ENCODE results near the gene PLK1.

PLK1 gene

GRCh38 chr16:23679986-23680336, 1.3 kb downstream of the PLK1 start:
- DNase-seq (ENCODE audit: low read depth in 2 of 2) = no peak

- DNase-seq (ENCODE audit: low read depth in 2 of 2) = no peak
These were observed 3.5 kb downstream of the PLK1 start for GRCh38 chr16:23682181-23682580.

DNA sequence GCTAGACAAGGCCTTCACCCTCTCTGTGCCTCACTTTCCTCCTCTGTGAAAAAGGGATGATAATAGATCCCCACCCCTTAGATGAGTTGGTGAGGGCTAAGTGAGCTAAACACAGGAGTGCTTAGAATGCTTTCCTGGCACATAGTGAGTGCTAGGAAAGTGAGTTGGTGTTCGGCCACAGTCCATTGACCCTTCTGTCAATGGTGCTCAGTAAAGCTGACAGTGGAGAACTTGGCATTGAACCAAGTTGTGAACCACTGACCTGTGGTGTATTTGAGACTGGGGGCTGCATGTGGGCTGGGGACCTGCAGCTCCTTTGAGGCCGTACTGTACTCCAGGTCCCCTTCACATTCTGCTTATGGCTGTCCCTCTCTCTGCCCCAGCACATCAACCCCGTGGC, 4.8 kb downstream of the PLK1 start:
- DNase-seq (ENCODE audit: low read depth in 2 of 2) = no peak

DNA sequence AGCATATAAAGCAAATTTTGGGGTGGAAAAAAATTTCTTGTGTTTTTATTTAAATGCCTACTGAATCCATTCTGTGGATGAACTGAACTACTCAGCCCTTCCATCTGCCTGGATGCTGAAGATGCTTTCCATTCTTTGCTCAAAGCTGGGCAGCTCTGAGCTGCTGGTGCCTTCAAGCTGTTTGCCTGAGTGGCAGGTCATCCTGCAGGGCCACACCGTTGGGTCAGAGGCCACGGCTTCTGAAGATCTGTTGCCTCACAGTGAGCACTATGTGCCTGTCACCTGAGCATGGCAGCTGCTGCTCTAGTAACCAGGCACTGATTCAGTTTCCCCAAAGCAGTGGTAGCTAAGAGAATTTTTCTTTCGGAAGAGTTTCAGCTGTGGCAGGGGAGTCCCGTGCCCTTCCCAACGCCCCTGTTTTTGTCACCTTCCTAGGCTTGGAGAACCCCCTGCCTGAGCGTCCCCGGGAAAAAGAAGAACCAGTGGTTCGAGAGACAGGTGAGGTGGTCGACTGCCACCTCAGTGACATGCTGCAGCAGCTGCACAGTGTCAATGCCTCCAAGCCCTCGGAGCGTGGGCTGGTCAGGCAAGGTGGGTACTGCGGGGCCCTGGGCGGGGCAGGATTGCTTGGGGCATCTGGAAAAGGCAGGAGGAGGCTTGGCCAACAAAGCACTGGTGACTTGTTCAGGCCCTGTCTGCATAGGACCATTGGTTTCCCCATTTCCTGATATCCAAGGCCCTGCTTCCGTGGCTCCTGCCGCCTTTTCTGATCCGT, 8.5 kb downstream of the PLK1 start:
- no peak for DNase-seq (ENCODE audit: low read depth in 2 of 2)

DNA sequence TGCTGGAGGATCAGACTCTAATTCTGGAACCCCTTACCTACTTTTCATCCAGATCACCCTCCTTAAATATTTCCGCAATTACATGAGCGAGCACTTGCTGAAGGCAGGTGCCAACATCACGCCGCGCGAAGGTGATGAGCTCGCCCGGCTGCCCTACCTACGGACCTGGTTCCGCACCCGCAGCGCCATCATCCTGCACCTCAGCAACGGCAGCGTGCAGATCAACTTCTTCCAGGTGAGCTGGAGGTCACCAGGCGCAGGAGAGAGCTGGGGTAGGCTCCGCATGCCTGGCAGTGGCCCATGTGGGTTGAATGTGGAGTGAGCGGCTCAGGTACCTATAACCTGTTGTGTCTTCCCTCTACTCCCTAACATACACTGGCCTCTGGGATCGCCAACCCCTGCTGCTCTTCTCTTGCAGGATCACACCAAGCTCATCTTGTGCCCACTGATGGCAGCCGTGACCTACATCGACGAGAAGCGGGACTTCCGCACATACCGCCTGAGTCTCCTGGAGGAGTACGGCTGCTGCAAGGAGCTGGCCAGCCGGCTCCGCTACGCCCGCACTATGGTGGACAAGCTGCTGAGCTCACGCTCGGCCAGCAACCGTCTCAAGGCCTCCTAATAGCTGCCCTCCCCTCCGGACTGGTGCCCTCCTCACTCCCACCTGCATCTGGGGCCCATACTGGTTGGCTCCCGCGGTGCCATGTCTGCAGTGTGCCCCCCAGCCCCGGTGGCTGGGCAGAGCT, 10.9 kb downstream of the PLK1 start:
- DNase-seq (ENCODE audit: low read depth in 2 of 2) = no peak

- DNase-seq (ENCODE audit: low read depth in 2 of 2) = no peak
These were observed 12.2 kb downstream of the PLK1 start for GRCh38 chr16:23690771-23691482.

DNA sequence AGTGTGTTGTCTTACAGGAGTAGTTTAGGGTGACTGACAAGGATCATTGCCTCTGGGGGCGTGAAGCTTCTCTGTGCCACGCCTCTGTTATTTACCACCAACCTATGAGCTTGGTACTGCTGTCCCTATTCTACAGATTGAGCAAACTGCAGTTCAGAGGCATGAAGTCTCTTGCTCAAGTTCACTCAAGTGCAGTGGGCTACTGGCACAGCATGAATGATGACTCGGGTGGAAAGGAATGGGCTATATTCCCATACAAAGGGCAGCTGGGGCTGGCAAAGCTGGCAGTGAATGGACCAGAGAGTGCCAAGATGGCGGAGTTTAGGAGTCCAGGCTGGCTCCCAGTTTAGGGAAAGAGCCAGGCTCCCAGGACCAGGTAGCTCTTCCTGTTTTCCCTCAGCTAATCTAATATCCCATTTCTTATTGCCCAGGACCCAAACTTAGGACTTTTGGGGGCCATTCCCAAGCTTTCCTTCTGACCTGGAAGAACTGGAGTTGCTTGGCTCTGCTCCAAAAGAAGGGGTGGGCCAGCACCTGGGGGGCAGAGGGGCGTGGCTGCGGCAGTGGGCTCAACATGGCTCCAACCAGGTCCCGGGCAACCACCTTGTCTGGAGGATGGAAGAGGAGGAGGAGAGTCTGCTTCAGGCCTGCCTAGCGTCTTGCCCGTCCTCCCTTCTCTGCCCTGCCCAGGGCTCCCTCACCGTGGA, 12.9 kb downstream of the PLK1 start:
- no peak for DNase-seq (ENCODE audit: low read depth in 2 of 2)

GRCh38 chr16:23692190-23692837, 13.6 kb downstream of the PLK1 start:
- DNase-seq (ENCODE audit: low read depth in 2 of 2) = no peak

DNA sequence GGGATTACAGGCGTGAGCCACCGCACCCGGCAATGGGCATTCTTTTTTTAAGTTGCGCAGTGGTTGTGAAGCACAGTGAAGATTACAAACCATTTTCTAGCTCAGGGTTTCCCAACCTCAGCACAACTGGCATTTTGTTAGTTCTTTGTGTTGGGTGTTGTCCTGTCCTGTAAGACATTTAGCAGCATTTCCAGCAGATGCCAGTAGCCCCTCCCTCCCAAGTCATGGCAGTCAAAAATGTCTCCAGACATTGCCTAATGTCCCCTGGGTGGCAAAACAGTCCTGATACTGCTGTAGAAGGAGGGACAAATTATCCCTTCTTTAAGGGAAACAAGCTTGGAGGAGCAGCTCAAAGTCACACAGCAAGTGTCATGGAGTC, 15.6 kb downstream of the PLK1 start:
- no peak for DNase-seq (ENCODE audit: low read depth in 2 of 2)

DNA sequence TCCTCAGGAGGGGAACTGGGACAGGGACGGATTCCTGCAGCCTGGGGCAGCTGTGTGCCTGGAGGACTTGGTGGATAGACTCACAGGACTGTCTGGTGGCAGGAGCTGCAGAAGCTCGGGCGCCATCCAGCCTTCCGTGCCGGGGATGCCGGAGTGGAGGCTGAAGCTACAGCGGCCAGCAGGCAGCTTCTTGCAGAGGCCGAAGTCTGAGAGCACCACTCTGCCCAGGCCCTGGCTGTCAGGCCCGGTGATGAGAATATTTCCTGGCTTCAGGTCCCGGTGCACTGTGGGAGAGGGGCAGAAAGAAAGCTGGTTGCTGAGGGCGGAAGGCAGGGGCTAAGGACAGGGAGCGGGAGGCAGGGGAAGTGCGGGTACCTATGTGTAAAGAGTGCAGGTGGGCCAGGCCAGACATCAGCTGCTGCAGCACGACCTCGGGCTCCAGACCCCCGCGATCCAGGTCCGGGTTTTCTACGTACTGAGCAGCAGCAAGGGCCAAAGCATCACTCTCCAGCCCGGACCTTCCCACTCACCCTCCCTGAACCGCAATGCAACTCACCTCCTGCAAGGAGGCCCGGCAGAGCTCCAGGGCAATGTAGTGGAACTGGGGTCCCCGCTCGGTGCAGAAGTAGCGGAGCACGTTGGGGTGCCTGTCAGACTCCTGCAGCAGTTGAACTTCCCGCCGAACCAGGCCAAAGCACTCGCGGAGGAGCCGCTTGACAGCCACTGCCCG, 16.1 kb downstream of the PLK1 start:
- DNase-seq (ENCODE audit: low read depth in 2 of 2) = no peak

DNA sequence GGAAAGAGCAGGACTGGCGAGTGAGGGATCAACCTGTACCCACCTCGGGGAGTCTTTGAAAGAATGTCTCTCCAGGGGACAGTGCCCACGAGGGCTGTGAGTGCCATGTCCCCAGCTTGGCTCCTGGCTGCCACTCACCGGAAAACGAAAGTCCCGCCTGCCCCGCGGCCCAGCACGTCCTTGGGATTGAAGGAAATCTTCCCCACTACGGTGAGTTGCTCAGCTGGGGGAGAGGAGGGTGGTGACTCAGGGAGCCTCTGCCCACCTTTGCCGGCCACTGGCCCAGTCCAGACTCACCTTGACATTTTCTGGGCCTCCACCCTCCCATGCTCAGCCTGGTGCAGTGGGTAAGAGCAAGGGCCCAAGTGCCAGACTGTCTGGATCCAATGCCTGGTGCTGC, 17.1 kb downstream of the PLK1 start:
- no peak for DNase-seq (ENCODE audit: low read depth in 2 of 2)

- no peak for DNase-seq (ENCODE audit: low read depth in 2 of 2)
These were observed 20.4 kb downstream of the PLK1 start for GRCh38 chr16:23699100-23699499.

DNA sequence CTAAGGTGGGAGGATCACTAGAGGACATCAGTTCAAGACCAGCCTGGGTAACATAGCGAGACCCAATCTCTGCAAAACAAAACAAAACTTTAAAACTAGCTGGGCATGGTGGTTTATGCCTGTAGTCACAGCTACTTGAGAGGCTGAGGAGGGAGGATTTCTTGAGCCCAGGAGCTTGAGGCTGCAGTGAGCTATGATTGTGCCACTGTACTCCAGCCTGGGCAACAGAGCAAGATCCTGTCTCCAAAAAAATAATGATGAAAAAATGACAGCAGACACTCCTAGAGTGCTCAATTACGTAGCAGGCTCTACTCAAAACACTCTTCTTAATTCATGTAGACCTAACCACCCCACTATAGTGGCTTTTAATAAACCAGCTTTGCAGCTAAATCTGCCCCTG, 21.4 kb downstream of the PLK1 start:
- no peak for DNase-seq (ENCODE audit: low read depth in 2 of 2)

GRCh38 chr16:23700509-23700908, 21.8 kb downstream of the PLK1 start:
- DNase-seq (ENCODE audit: low read depth in 2 of 2) = no peak

DNA sequence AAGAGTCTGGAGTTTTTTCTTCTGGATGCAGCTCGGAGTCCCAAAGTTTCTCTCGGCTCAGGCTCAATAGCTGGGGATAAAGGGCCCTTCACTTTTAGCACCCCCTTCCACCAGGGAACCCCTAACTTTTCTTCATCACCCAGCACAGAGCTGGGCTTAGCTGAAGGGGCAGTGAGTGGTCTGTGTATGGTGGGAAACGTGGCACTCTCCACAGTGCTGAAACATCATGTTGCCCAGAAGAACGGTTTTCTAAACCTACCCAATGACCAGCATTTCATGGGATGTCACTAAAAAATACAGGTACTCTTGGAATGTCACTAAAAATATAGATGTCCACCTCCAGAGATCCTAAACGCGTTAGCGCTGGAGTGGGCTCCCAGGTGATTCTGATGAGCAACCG, 22.4 kb downstream of the PLK1 start:
- no peak for DNase-seq (ENCODE audit: low read depth in 2 of 2)

DNA sequence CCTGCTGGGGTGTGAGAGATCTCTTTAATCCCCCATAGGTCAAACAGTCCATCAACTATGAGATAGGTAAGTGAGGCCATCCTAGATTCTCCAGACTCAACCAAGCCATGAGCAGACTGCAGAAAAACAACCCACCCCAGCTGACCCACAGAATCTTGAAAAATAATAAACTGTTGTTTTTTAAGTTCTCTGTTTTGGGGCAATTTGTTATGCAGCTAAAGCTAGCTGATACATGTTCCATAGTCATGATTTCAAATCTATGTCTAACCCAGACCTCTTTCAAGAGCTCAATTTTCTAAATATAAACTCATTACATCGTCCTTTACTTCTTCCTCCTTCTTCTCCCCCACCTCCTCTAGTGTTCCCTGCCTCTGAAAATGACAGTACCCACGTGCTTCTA, 24.3 kb downstream of the PLK1 start:
- no peak for DNase-seq (ENCODE audit: low read depth in 2 of 2)

- DNase-seq (ENCODE audit: low read depth in 2 of 2) = no peak
These were observed 26.3 kb downstream of the PLK1 start for GRCh38 chr16:23704772-23705516.

- DNase-seq (ENCODE audit: low read depth in 2 of 2) = no peak
These were observed 26.8 kb downstream of the PLK1 start for GRCh38 chr16:23705517-23705902.

GRCh38 chr16:23706439-23706838, 27.8 kb downstream of the PLK1 start:
- DNase-seq (ENCODE audit: low read depth in 2 of 2) = no peak

DNA sequence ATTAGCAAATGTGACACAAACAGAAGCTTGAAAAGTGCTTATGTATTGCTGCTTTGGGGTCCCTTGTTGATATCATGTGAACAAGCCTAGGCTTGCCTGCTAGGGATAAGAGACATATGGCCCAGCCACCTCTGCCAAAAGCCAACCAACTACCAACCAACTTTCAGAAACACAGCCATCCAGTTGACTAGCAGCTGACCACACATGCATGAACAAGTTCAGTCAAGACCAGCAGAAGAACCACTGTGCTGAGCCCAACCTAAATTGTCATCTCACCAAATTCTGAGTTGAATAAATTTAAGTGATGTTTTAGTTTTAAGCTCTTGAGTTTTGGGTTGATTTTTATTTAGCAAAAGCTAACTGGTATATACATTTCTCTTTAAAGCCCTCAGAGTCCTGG, 30.8 kb downstream of the PLK1 start:
- no peak for DNase-seq (ENCODE audit: low read depth in 2 of 2)
